AG04450 (cell line): Measurements from ENCODE around the gene PKD1L1. TPM values are rescaled to one million over a fixed set of nuclear protein-coding genes. Genes with fewer than 3 reads are reported as not detected.
A peak's percentile ranks its signal among the peaks of the same experiment; 100 is the strongest.
"Not testable (repeated sequence)": the region's sequence is repeated elsewhere in the genome, so short reads cannot be mapped to it uniquely, and the experiment has no call there.

Experiments used
- CTCF ChIA-PET: fragments of 300-600, 350-600 bp; formaldehyde crosslinking; extraction: SDS; loops from one replicate; lab custom pipeline; 2022; ENCODE audit warnings: antibody characterized with exemption, inconsistent platforms; lab: Charles Lee
- POLR2A ChIA-PET: fragments of 350-600 bp; formaldehyde crosslinking; extraction: SDS; loops from one replicate; lab custom pipeline; 2021; ENCODE audit warnings: antibody characterized with exemption, inconsistent platforms; lab: Yijun Ruan, JAX
- DNase-seq: peaks from one replicate; pipeline ENCODE4 v3.0.0-alpha.2; 2011; ENCODE audit warnings: low read depth, low spot score
- H3K27ac ChIP-seq: one replicate; pipeline ENCODE4 v1.5.1; 2012; ENCODE audit warnings: low read depth, low read length, control low read depth
- H3K27me3 ChIP-seq: one replicate; pipeline ENCODE4 v1.6.0; 2012; ENCODE audit warnings: low read length; ENCODE audit not compliant: control insufficient read depth, insufficient read depth
- H3K4me3 ChIP-seq: 2 replicates; pipeline ENCODE4 v1.5.1; 2011; ENCODE audit warnings: mild to moderate bottlenecking, low read depth, low read length, control low read depth
- H3K9me3 ChIP-seq: 2 replicates; pipeline ENCODE4 v1.5.1; 2012; ENCODE audit warnings: low read length; ENCODE audit not compliant: control insufficient read depth, insufficient read depth
- CTCF ChIP-seq: IDR thresholded peaks from 2 replicates; pipeline ENCODE4 v1.5.1; 2011; ENCODE audit warnings: low read depth, low read length, control low read depth, inconsistent platforms
- polyA minus RNA-seq: library from RNA; depleted of rRNA, polyadenylated mRNA; stranded (reverse); fragments of >200 nt; gene quantifications from 2 replicates; pipeline ENCODE4 v1.2.3, GENCODE V29; 2011; rRNA and poly(A)+ RNA removed
- polyA plus RNA-seq: library from polyadenylated mRNA; depleted of rRNA; stranded (reverse); fragments of >200 nt; gene quantifications from 2 replicates; pipeline ENCODE4 v1.2.3, GENCODE V29; 2011; rRNA removed

PKD1L1 gene
- polyA plus RNA-seq = 0.01 TPM in 2 replicates
- polyA minus RNA-seq = not detected in 2 replicates

GRCh38 chr7:47948141-47948790, at the start of gene PKD1L1:
Gene PKD1L1 (minus strand): TSS chr7:47948466. CDS start chr7:47948440, 26 bp downstream.
- TF ChIP-seq CTCF = no peak
- Histone ChIP-seq H3K9me3 (no peaks in the 10 kb centered on the region), H3K4me3 (no peak within 1 kb of the TSS), H3K27ac (no peak within 1 kb of the TSS), H3K27me3 (no peaks in the 10 kb centered on the region)
- POLR2A ChIA-PET = no interaction called here
- DNase-seq = no peak
- CTCF ChIA-PET = interaction anchor here (1.5 to 6.7 kb wide), 4 partner anchors 20 to 682 kb away, joined by 6 to 76 read pairs (median 7); no protein-coding TSS in a partner anchor

- TF ChIP-seq CTCF = no peak
- DNase-seq = no peak
- POLR2A ChIA-PET = interaction anchor here (1.2 kb wide), 1 partner anchor 118 kb away, joined by 5 read pairs; no protein-coding TSS in a partner anchor
- CTCF ChIA-PET = interaction anchor here (0.6 to 8.0 kb wide), 13 partner anchors 8 to 165 kb away, joined by 3 to 160 read pairs (median 8); no protein-coding TSS in a partner anchor
- Histone ChIP-seq H3K27me3 (no peaks in the 10 kb centered on the region), H3K4me3 (no peak overlapping the region), H3K9me3 (no peaks in the 10 kb centered on the region), H3K27ac (no peak overlapping the region)
Observed at GRCh38 chr7:47992446-47992845, 44.2 kb upstream of the PKD1L1 start.

GRCh38 chr7:47991741-47992311, 43.6 kb upstream of the PKD1L1 start:
- Histone ChIP-seq H3K4me3 (peak overlapping the region; percentile 67), H3K9me3 (no peaks in the 10 kb centered on the region), H3K27ac (no peak overlapping the region), H3K27me3 (no peaks in the 10 kb centered on the region)
- DNase-seq = no peak
- ChIA-PET POLR2A (interaction anchor here (1.2 kb wide), 1 partner anchor 119 kb away, joined by 5 read pairs; no protein-coding TSS in a partner anchor), CTCF (interaction anchor here (0.6 to 8.0 kb wide), 21 partner anchors 9 to 181 kb away, joined by 3 to 160 read pairs (median 6); no protein-coding TSS in a partner anchor)
- TF ChIP-seq CTCF = peak; percentile 77

- no peak overlapping the region for H3K4me3 ChIP-seq
- H3K27ac ChIP-seq = no peak overlapping the region
- ChIA-PET CTCF (interaction anchor here (0.6 to 8.0 kb wide), 19 partner anchors 9 to 182 kb away, joined by 3 to 160 read pairs (median 6); no protein-coding TSS in a partner anchor), POLR2A (interaction anchor here (1.2 kb wide), 1 partner anchor 119 kb away, joined by 5 read pairs; no protein-coding TSS in a partner anchor)
- no peak for DNase-seq
- no peaks in the 10 kb centered on the region for H3K9me3 ChIP-seq
- H3K27me3 ChIP-seq = no peaks in the 10 kb centered on the region
- no peak for TF ChIP-seq CTCF
Observed at GRCh38 chr7:47991270-47991669, 43.0 kb upstream of the PKD1L1 start.

GRCh38 chr7:47990592-47990991, 42.3 kb upstream of the PKD1L1 start:
- no peak overlapping the region for H3K27ac ChIP-seq
- ChIA-PET POLR2A (no interaction called here), CTCF (interaction anchor here (1.8 to 8.0 kb wide), 6 partner anchors 8 to 164 kb away, joined by 6 to 160 read pairs (median 10); no protein-coding TSS in a partner anchor)
- no peaks in the 10 kb centered on the region for H3K9me3 ChIP-seq
- H3K4me3 ChIP-seq = no peak overlapping the region
- H3K27me3 ChIP-seq = no peaks in the 10 kb centered on the region
- TF ChIP-seq CTCF = no peak
- no peak for DNase-seq

GRCh38 chr7:47989607-47990400, 41.5 kb upstream of the PKD1L1 start:
- POLR2A ChIA-PET, H3K4me3 ChIP-seq, H3K9me3 ChIP-seq, H3K27ac ChIP-seq, DNase-seq, H3K27me3 ChIP-seq: not testable (repeated sequence)
- CTCF ChIA-PET = interaction anchor here (0.8 to 8.0 kb wide), 14 partner anchors 7 to 724 kb away, joined by 3 to 160 read pairs (median 4); no protein-coding TSS in a partner anchor
